Right lobe of liver (tissue), 6 donors: ENCODE data around the gene GPR35. TPM values are rescaled to one million over a fixed set of nuclear protein-coding genes. Genes with fewer than 3 reads are reported as not detected.

Source experiments
- ATAC-seq, 4 donors: fragments of 200-7000 bp; cut with Tn5 transposase; one replicate each; pipeline ENCODE4 v1.9.1; 2020; ENCODE audit warnings: mild to moderate bottlenecking in 4 of 4, moderate library complexity in 4 of 4
- DNase-seq, 3 donors: peaks; one replicate each; pipeline ENCODE4 v3.0.0-alpha.2; 2020
- H3K27ac ChIP-seq, 3 donors: fragments of 200-600 bp; one replicate each; pipeline ENCODE4 v1.8.0; 2022
- H3K27me3 ChIP-seq, 2 donors: fragments of 200-600 bp; one replicate each; pipeline ENCODE4 v1.8.0; 2022
- H3K36me3 ChIP-seq, 4 donors: fragments of 200-600 bp; sonication (generic) in 1 of 4; one replicate each; pipeline versions ENCODE4 v1.5.1 to v1.8.0; 2017 to 2022; ENCODE audit warnings: control low read depth in 1 of 4
- H3K4me1 ChIP-seq, 4 donors: fragments of 200-600 bp; sonication (generic) in 1 of 4; one replicate each; pipeline versions ENCODE4 v1.5.1 to v1.8.0; 2017 to 2022; ENCODE audit warnings: control low read depth in 1 of 4
- H3K4me3 ChIP-seq, 3 donors: fragments of 200-600 bp; one replicate each; pipeline ENCODE4 v1.8.0; 2022
- H3K9me3 ChIP-seq, 4 donors: fragments of 200-600 bp; sonication (generic) in 1 of 4; one replicate each; pipeline versions ENCODE4 v1.5.1 to v1.8.0; 2017 to 2022; ENCODE audit warnings: control low read depth in 1 of 4
- CTCF ChIP-seq, 4 donors: fragments of 200-600 bp in 3 of 4; fragments of 450-650 bp in 1 of 4; IDR thresholded peaks; one replicate each; pipeline versions ENCODE4 v1.5.1 to v1.8.0; 2016 to 2022; ENCODE audit warnings: antibody characterized with exemption in 4 of 4, mild to moderate bottlenecking in 2 of 4
- POLR2A ChIP-seq: fragments of 450-650 bp; IDR thresholded peaks from one replicate; pipeline ENCODE4 v1.6.1; 2017; ENCODE audit warnings: antibody characterized with exemption, mild to moderate bottlenecking
- WGBS: methylation state at CpG from one replicate; pipeline ENCODE4 v1.1.6; 2018; ENCODE audit warnings: low coverage, low lambda C conversion rate; ENCODE audit not compliant: insufficient coverage; ENCODE audit errors: missing lambda C conversion rate; 5-methylcytosine and 5-hydroxymethylcytosine counted together
- intact Hi-C, 2 donors: fragments of 100-400 bp; cut with DNase I; formaldehyde crosslinking; loops; one replicate each; pipeline versions ENCODE4 v1.11.2 to v1.14.1; 2022
- total RNA-seq, 6 experiments: library from RNA; depleted of rRNA in 2 of 6; stranded (reverse); fragments of >200 nt in 2 of 6; fragmentation: NEBNext Ultra II Directional in 3 of 6; extraction: Animal tissue kit (Norgen Biotek cat#: 25700) in 3 of 6; gene quantifications; one replicate each; pipeline versions ENCODE4 v1.1.0 to v1.2.4, GENCODE V29; 2016 to 2023
- donor health status: DM: no; HTN: yes; CAD: no.
- donor health status: DM: no; HTN: no; CAD: no.
- donor health status: DM: no; HTN: no; CAD: no.
- donor health status: DM: no; HTN: yes; CAD: no.
- donor health status: DM: no; HTN: yes; CAD: no.

The GPR35 gene
- total RNA-seq, 6 experiments from 2014 or later: 0.11 to 1.2 (median 0.72) TPM

DNA sequence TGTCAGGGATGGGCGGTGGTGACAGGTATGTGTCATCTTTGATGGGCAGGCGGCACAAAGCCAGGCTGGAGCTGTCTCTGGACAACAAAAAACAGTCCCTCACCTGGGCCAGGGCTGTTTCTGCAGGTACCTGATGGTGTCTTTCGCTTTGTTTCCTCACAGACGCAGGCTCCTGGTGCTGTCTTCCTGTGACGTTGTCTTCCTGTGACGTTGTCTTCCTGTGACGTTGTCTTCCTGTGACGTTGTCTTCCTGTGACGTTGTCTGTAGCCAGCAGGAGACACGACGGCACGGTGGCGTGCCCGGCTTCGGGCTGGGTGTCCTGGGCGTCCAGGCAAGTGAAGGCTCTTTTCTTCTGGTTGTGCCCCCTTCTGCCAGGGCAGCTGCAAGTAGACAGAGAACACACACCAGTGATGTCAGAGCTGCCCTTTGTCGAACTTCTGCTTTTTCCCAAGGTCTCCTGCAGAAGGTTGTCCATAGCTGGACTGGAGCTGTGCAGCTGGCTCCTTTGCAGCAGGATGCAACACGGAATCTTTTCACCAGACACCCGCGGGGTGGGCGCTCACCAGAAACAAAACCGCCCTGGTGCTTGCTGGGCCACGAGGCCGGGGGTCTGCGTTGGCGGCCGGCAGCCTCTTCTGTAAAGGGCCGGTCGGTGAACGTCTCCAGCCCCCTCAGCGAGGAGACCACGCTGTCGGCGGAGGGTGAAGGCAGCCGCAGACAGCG, 21.1 kb downstream of the GPR35 start:
- no peaks in the 10 kb centered on the region for H3K27me3 ChIP-seq
- no peak overlapping the region for H3K4me3 ChIP-seq
- H3K36me3 ChIP-seq: no peaks in the 10 kb centered on the region
- no peaks in the 10 kb centered on the region for H3K9me3 ChIP-seq
- no peak for ATAC-seq
- no peak overlapping the region for H3K27ac ChIP-seq
- intact Hi-C loops: no loop called here
- no peak for DNase-seq
- no peak for TF ChIP-seq CTCF (IDR thresholded peaks at IDR 0.05)
- TF ChIP-seq POLR2A: no peak
- no CpG with 5 or more reads among the region's 36 CpGs for WGBS
- H3K4me1 ChIP-seq: no peaks in the 10 kb centered on the region

DNA sequence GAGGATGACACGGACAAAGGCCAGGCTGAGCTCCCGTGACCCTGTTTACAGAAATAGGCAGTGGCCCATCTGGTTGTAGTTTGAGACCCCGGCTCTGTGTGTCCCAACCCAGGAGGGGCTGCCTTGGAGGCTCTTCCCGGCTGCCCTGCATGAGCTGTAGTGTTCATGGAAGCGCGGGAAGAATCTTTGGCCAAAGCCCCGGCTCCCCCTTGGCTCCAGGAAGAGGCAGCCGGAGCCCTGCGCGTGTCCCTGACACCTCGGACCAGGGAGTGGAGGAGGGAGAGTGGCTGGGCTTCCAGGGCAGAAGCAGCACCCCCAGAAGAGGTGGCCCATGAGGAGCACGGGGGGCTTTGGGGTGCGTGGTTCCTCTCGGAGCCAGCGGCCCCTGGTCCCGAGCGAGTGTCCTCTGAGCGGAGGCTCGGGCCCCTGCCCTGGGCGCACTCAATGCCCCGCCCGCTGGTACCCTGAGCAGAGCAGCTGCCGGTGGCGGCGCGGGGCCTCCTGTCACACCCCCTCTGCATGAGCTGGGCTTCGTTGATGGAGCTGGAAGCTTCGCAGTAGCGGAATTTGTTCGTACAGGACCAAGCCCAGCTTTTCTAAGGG, 21.7 kb downstream of the GPR35 start:
- no peak overlapping the region for H3K4me3 ChIP-seq
- no peaks in the 10 kb centered on the region for H3K9me3 ChIP-seq
- H3K27ac ChIP-seq: no peak overlapping the region
- no peak for TF ChIP-seq POLR2A
- TF ChIP-seq CTCF (IDR thresholded peaks at IDR 0.05): no peak
- no peak for ATAC-seq
- no peaks in the 10 kb centered on the region for H3K36me3 ChIP-seq
- H3K4me1 ChIP-seq: no peaks in the 10 kb centered on the region
- intact Hi-C loops: no loop called here
- DNase-seq: no peak
- H3K27me3 ChIP-seq: no peaks in the 10 kb centered on the region
- WGBS: no CpG with 5 or more reads among the region's 30 CpGs

DNA sequence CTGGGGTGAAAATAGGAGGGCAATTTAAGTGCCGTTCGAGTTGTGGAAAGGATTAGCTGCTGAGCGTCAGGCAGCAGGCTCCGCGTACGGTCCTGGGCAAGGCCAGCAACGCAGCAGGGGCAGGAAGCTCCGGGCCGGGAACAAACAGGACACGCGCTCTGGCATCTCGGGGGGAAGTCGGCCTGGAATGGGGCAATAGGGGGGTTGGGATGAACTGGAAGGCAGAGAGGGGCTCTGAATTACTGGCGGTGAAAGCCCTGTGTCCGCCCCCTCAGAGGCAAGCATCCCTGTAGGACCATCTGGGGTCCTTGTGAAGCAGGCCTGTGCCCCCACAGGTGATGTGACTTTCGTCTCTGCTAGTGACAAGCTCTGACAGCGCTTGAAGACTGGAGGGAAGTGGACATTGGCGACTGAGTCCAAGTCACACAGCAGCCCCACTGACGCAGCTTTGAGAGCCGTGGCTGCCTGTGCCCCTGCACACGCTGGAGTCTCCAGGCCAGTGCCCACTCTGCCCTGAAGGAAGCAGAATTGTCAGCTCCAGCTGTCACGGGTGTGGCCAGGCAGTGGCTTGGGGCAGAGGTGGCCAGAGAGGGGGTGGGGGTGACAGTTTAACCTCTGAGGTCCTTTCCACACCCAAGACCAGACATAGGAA, 22.3 kb downstream of the GPR35 start:
- Histone ChIP-seq H3K4me3 (no peak overlapping the region), H3K4me1 (no peaks in the 10 kb centered on the region), H3K9me3 (no peaks in the 10 kb centered on the region), H3K27me3 (no peaks in the 10 kb centered on the region), H3K36me3 (no peaks in the 10 kb centered on the region), H3K27ac (no peak overlapping the region)
- DNase-seq: no peak
- 54% methylated on average over 11 of the region's 22 CpGs for WGBS
- TF ChIP-seq CTCF (IDR thresholded peaks at IDR 0.05): no peak
- no peak for TF ChIP-seq POLR2A
- no peak for ATAC-seq
- intact Hi-C loops: no loop called here

GRCh38 chr2:240648155-240648649, 22.9 kb downstream of the GPR35 start:
- intact Hi-C loops: no loop called here
- Histone ChIP-seq H3K4me3 (no peak overlapping the region), H3K36me3 (no peaks in the 10 kb centered on the region), H3K9me3 (no peaks in the 10 kb centered on the region), H3K27ac (no peak overlapping the region), H3K27me3 (no peaks in the 10 kb centered on the region), H3K4me1 (no peaks in the 10 kb centered on the region)
- no peak for TF ChIP-seq CTCF (IDR thresholded peaks at IDR 0.05)
- TF ChIP-seq POLR2A: no peak
- no peak for ATAC-seq
- DNase-seq: no peak
- WGBS: 50% methylated on average over 2 of the region's 6 CpGs
